Vagina (tissue), 2 donors: ENCODE measurements around the gene ZNF408.

ENCODE experiments used
- POLR2A ChIP-seq, 2 donors: fragments of 450-650 bp; IDR thresholded peaks; one replicate each; pipeline ENCODE4 v1.6.1; 2017; ENCODE audit warnings: antibody characterized with exemption in 2 of 2, mild to moderate bottlenecking in 2 of 2, moderate library complexity in 2 of 2
- POLR2AphosphoS5 ChIP-seq, 2 donors: sonication (generic); formaldehyde crosslinking; IDR thresholded peaks; one replicate each; pipeline ENCODE4 v1.9.0; 2017; ENCODE audit warnings: antibody characterized with exemption in 2 of 2, mild to moderate bottlenecking in 2 of 2, low read depth in 1 of 2; ENCODE audit not compliant: insufficient read depth in 1 of 2
- TF ChIP-seq, protein P1 (sequence below), 3 experiments: fragments of 450-650 bp in 2 of 3; fragments of 200-600 bp in 1 of 3; sonication (generic) in 1 of 3; IDR thresholded peaks; one replicate each; pipeline ENCODE4 v1.5.1; 2017 to 2019; ENCODE audit warnings: antibody characterized with exemption in 3 of 3, mild to moderate bottlenecking in 2 of 3, moderate library complexity in 2 of 3

DNA sequence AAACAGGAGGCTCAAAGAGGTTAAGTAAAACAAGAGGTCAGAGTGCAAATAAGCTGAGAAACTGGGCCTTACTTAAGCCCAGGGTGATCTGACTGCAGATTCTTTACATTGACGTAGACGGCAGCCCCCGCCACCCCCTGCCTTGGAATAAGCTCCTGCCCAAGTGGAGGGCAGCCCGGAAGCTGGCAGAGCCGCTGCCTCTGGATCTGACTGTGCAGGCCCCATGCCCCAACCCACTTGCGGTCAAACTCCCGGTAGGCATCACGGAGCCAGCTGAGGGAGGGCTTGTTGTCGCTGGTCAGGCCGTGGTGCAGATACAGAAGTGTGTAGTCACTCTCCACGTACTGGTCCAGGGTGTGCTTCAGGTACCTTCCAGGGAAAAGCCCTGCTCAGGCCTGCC is 19.0 kb upstream of the ZNF408 start:
- TF ChIP-seq, protein P1, sequence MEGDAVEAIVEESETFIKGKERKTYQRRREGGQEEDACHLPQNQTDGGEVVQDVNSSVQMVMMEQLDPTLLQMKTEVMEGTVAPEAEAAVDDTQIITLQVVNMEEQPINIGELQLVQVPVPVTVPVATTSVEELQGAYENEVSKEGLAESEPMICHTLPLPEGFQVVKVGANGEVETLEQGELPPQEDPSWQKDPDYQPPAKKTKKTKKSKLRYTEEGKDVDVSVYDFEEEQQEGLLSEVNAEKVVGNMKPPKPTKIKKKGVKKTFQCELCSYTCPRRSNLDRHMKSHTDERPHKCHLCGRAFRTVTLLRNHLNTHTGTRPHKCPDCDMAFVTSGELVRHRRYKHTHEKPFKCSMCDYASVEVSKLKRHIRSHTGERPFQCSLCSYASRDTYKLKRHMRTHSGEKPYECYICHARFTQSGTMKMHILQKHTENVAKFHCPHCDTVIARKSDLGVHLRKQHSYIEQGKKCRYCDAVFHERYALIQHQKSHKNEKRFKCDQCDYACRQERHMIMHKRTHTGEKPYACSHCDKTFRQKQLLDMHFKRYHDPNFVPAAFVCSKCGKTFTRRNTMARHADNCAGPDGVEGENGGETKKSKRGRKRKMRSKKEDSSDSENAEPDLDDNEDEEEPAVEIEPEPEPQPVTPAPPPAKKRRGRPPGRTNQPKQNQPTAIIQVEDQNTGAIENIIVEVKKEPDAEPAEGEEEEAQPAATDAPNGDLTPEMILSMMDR (IDR thresholded peaks at IDR 0.05): no peak
- TF ChIP-seq POLR2A (IDR thresholded peaks at IDR 0.05) (no peak), POLR2AphosphoS5 (IDR thresholded peaks at IDR 0.05; ENCODE audit: insufficient read depth in 1 of 2, low read depth in 1 of 2) (no peak)
